ENCODE results near the gene OLA1.

DNA sequence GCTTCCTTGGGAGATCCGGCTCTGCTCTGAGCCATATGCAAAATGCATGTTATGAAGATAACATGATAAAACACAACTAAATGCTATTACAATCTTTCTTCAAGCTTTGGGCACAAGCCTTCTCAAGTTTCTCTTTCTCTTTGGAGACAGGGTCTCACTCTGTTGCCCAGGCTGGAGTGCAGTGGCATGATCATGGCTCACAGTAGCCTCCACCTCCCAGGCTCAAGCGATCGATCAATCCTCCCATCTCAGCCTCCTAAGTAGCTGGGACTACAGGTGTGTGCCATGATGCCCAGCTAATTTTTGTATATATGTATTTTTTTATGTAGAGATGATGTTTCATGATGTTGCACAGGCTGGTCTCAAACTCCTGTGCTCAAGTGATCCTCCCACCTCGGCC lies 175.5 kb downstream of the OLA1 start:
- TF ChIP-seq, protein P1, sequence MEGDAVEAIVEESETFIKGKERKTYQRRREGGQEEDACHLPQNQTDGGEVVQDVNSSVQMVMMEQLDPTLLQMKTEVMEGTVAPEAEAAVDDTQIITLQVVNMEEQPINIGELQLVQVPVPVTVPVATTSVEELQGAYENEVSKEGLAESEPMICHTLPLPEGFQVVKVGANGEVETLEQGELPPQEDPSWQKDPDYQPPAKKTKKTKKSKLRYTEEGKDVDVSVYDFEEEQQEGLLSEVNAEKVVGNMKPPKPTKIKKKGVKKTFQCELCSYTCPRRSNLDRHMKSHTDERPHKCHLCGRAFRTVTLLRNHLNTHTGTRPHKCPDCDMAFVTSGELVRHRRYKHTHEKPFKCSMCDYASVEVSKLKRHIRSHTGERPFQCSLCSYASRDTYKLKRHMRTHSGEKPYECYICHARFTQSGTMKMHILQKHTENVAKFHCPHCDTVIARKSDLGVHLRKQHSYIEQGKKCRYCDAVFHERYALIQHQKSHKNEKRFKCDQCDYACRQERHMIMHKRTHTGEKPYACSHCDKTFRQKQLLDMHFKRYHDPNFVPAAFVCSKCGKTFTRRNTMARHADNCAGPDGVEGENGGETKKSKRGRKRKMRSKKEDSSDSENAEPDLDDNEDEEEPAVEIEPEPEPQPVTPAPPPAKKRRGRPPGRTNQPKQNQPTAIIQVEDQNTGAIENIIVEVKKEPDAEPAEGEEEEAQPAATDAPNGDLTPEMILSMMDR (IDR thresholded peaks at IDR 0.05; ENCODE audit: insufficient read depth, low read length), result no peak
- TF ChIP-seq, protein P2, sequence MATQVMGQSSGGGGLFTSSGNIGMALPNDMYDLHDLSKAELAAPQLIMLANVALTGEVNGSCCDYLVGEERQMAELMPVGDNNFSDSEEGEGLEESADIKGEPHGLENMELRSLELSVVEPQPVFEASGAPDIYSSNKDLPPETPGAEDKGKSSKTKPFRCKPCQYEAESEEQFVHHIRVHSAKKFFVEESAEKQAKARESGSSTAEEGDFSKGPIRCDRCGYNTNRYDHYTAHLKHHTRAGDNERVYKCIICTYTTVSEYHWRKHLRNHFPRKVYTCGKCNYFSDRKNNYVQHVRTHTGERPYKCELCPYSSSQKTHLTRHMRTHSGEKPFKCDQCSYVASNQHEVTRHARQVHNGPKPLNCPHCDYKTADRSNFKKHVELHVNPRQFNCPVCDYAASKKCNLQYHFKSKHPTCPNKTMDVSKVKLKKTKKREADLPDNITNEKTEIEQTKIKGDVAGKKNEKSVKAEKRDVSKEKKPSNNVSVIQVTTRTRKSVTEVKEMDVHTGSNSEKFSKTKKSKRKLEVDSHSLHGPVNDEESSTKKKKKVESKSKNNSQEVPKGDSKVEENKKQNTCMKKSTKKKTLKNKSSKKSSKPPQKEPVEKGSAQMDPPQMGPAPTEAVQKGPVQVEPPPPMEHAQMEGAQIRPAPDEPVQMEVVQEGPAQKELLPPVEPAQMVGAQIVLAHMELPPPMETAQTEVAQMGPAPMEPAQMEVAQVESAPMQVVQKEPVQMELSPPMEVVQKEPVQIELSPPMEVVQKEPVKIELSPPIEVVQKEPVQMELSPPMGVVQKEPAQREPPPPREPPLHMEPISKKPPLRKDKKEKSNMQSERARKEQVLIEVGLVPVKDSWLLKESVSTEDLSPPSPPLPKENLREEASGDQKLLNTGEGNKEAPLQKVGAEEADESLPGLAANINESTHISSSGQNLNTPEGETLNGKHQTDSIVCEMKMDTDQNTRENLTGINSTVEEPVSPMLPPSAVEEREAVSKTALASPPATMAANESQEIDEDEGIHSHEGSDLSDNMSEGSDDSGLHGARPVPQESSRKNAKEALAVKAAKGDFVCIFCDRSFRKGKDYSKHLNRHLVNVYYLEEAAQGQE (IDR thresholded peaks at IDR 0.05; ENCODE audit: insufficient replicate concordance, low read depth), result no peak
- TF ChIP-seq GABPA (IDR thresholded peaks at IDR 0.05; ENCODE audit: low read depth) (no peak), POLR2AphosphoS5 (IDR thresholded peaks at IDR 0.05; ENCODE audit: low read depth) (no peak), SPI1 (IDR thresholded peaks at IDR 0.05; ENCODE audit: borderline replicate concordance, low read depth) (no peak)
